Glutamatergic neuron (in vitro differentiated cells): Measurements from ENCODE around the gene VPS52. TPM values are rescaled to one million over a fixed set of nuclear protein-coding genes. Genes with fewer than 3 reads are reported as not detected.
A peak's percentile ranks its signal among the peaks of the same experiment; 100 is the strongest.

Experiments
- DNase-seq: peaks from one replicate; pipeline ENCODE4 v3.0.0; 2022
- H3K27ac Mint-ChIP-seq: one replicate; pipeline ENCODE4 v1.8.0; 2020; ENCODE audit warnings: mild to moderate bottlenecking, mixed read lengths, inconsistent platforms; ENCODE audit not compliant: unreplicated experiment
- H3K27me3 Mint-ChIP-seq: one replicate; pipeline ENCODE4 v1.8.0; 2020; ENCODE audit warnings: mild to moderate bottlenecking, moderate library complexity, mixed read lengths, inconsistent platforms; ENCODE audit not compliant: unreplicated experiment
- H3K36me3 Mint-ChIP-seq: one replicate; pipeline ENCODE4 v1.8.0; 2020; ENCODE audit warnings: mild to moderate bottlenecking, mixed read lengths, inconsistent platforms; ENCODE audit not compliant: unreplicated experiment
- H3K4me1 Mint-ChIP-seq: one replicate; pipeline ENCODE4 v1.8.0; 2020; ENCODE audit warnings: mild to moderate bottlenecking, low read depth, mixed read lengths, inconsistent platforms; ENCODE audit not compliant: unreplicated experiment
- H3K4me3 Mint-ChIP-seq: one replicate; pipeline ENCODE4 v1.8.0; 2020; ENCODE audit warnings: mild to moderate bottlenecking, mixed read lengths, inconsistent platforms; ENCODE audit not compliant: unreplicated experiment
- H3K9me3 Mint-ChIP-seq: one replicate; pipeline ENCODE4 v1.8.0; 2020; ENCODE audit warnings: mild to moderate bottlenecking, moderate library complexity, mixed read lengths, inconsistent platforms; ENCODE audit not compliant: unreplicated experiment
- total RNA-seq: library from RNA; stranded (reverse); fragmentation: NEBNext Ultra II Directional; extraction: Animal tissue kit (Norgen Biotek cat#: 25700); gene quantifications from one replicate; pipeline ENCODE4 v1.2.1, GENCODE V29; 2021; ENCODE audit not compliant: unreplicated experiment
- TF ChIP-seq, protein P1 (sequence below): fragments of 200-600 bp; sonication (generic); IDR thresholded peaks from one replicate; pipeline ENCODE4 v1.5.0; 2021; ENCODE audit not compliant: partially characterized antibody, unreplicated experiment

VPS52 gene
- total RNA-seq, 1 donor from 2014 or later = 50.9 TPM

DNA sequence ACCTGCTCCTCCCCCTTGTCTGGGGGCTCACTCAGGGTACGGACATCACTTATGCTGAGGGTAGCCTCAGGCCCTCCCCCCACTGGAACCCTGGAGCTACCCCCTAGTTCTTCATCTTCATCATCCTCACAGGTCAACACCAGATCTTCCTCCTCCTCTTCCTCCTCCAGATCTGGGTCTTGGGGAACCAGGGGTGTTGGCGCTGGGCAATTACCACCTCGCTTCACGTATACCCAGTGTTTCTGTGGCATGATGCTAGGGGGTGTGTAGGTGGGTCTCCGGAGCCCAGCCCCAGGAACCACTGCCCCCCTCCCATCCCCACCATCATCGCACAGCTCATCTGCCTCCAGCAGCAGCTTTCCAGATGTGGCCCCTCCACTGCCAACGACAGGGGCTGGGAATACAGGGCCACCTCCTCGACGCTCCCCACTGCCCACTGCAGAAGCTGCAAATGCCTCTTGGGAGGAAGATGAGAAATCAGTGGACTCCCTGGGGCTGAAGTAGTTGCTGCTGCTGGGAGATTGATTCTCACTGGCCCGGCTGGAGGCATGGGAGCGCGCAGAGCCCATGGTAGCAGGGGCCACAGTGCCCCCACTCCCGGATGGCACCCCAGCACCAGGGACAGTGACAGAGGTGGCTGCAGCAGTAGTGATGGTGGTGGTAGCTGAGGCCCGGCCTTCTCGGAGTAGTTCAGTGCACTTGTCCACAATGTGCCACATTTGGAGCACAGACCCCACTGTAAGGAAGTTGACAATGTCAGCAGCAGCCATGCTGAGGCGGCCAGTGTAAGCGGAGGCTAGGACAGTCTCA, 44.3 kb upstream of the VPS52 start:
- TF ChIP-seq, protein P1, sequence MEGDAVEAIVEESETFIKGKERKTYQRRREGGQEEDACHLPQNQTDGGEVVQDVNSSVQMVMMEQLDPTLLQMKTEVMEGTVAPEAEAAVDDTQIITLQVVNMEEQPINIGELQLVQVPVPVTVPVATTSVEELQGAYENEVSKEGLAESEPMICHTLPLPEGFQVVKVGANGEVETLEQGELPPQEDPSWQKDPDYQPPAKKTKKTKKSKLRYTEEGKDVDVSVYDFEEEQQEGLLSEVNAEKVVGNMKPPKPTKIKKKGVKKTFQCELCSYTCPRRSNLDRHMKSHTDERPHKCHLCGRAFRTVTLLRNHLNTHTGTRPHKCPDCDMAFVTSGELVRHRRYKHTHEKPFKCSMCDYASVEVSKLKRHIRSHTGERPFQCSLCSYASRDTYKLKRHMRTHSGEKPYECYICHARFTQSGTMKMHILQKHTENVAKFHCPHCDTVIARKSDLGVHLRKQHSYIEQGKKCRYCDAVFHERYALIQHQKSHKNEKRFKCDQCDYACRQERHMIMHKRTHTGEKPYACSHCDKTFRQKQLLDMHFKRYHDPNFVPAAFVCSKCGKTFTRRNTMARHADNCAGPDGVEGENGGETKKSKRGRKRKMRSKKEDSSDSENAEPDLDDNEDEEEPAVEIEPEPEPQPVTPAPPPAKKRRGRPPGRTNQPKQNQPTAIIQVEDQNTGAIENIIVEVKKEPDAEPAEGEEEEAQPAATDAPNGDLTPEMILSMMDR = no peak
- DNase-seq = no peak
- H3K36me3 Mint-ChIP-seq = no peaks in the 10 kb centered on the region
- peak overlapping the region; percentile 81 for H3K4me3 Mint-ChIP-seq
- no peak overlapping the region for H3K27ac Mint-ChIP-seq
- peaks cover 18% of the 10 kb centered on the region for H3K4me1 Mint-ChIP-seq
- peaks cover 15% of the 10 kb centered on the region for H3K9me3 Mint-ChIP-seq
- H3K27me3 Mint-ChIP-seq = peaks cover 10% of the 10 kb centered on the region

DNA sequence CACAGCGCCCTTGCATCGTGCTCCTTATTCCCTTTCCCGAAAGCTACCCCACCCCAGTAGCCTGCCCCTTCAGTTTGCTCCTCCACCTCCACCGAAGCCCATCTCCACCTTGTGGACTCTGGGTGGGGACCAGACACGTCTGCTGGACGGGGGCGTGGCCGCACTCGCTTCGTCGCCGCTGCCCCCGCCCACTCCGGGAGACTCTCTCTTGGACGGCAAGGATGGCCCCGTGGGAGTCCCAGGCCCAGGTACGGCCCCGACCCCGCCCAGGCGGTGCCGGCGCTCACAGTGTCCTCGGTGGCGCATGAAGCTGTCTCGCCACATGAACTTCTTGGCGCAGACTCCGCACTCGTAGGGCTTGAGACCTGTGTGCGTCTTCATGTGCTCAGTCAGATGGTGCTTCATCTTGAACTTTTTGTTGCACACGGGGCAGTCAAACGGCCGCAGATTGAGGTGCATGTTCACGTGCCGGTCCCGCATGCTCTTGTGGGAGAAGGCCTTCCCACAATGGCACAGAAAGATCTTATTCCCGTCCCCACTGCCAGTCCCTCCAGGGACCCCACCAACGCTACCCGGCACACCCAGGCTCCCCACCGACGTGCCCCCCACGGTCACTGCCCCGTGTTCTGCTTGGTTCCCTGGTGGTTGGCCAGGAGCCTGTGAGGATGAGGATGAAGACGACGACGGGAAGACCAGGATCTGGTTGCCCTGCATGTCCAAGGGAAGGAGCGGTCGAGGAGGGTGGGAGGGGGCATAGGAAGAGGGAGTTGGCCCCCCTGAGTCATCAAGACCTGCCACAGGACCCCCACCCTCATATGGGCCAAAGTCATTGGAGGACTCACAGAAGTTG, 43.5 kb upstream of the VPS52 start:
- no peaks in the 10 kb centered on the region for H3K36me3 Mint-ChIP-seq
- peak overlapping the region; percentile 73 for H3K4me3 Mint-ChIP-seq
- H3K9me3 Mint-ChIP-seq = peaks cover 11% of the 10 kb centered on the region
- TF ChIP-seq, protein P1 = no peak
- no peak overlapping the region for H3K27ac Mint-ChIP-seq
- H3K4me1 Mint-ChIP-seq = peaks cover 17% of the 10 kb centered on the region
- peaks cover 10% of the 10 kb centered on the region for H3K27me3 Mint-ChIP-seq
- DNase-seq = no peak

DNA sequence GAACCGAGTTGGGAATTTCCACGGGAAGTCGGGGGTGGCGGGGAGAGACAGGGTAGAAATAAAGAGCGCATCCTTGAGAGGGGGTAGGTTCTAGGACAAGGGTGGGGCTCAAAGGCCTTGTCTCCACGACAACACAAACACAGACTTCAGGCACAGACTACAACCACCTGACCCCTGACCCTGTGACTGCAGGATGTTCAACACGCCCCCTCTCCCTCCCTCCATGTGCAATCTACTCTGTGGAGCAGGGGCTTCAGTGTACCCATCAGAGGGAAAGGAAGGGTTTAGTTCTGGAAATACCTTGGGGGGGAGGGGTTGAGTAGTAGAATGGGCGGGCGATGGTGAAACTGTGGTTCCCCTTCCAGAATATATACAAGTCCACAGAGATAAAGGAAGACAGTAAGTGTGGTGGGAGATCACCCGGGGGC, 42.9 kb upstream of the VPS52 start:
- TF ChIP-seq, protein P1 = no peak
- peaks cover 17% of the 10 kb centered on the region for H3K4me1 Mint-ChIP-seq
- H3K9me3 Mint-ChIP-seq = peaks cover 11% of the 10 kb centered on the region
- H3K4me3 Mint-ChIP-seq = peak overlapping the region; percentile 73
- H3K27me3 Mint-ChIP-seq = peaks cover 10% of the 10 kb centered on the region
- H3K27ac Mint-ChIP-seq = no peak overlapping the region
- no peaks in the 10 kb centered on the region for H3K36me3 Mint-ChIP-seq
- no peak for DNase-seq

DNA sequence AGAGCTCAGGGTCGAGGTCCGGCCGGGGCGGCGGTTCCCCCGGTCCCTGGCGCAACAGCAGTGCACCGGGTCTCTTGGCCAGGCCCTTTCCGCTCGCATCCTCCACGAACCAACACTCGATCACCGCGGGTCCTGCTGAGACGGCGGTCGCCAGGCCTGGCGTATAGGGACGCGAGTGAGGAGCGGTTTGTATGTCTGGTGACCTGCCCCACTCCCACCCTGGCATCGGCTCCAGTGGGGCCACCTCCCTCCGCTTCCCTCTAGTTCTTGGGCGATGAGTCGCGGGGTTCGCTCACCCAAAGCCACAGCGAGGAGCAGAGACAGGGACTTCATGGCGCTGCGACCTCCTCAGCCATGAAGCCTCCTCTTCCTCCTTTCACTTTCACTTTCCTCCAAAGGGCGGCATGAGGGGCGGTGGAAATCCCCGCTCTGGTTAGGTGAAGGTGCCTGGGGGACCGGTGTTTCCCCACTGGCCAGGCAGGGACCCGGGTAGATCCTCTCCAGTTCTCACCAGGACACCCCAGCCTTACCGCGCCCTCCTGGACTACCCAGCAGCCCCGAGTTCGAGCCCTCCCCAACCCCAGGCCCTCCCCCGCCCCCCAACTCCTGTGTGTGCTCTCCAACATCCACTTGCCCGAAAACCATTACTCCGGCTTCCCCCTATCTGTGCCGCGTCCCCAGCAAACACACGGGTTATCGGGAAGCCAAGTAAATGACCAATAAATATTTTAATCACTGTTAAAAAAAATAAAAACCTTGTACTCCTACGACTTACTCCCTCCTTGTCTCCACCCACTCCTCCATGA, 42.2 kb upstream of the VPS52 start, which contains the start of gene TAPBP:
TSS of gene TAPBP (minus strand) at position 370 of the 806 bp plus-strand sequence. CDS start at position 333, 37 bp downstream.
- TF ChIP-seq, protein P1 = no peak
- H3K36me3 Mint-ChIP-seq = no peaks in the 10 kb centered on the region
- H3K27ac Mint-ChIP-seq = peak within 1 kb of the TSS; percentile 52
- H3K9me3 Mint-ChIP-seq = peaks cover 9% of the 10 kb centered on the region
- peak within 1 kb of the TSS; percentile 94 for H3K4me3 Mint-ChIP-seq
- peaks cover 12% of the 10 kb centered on the region for H3K4me1 Mint-ChIP-seq
- peak; percentile 43 for DNase-seq
- H3K27me3 Mint-ChIP-seq = peaks cover 10% of the 10 kb centered on the region
